Liver (tissue), 2 donors: Measurements from ENCODE around the gene LHFPL2.

Experiments used
- HNF4G ChIP-seq: IDR thresholded peaks from 2 replicates; pipeline ENCODE4 v1.6.1; 2016; ENCODE audit warnings: antibody characterized with exemption
- TAF1 ChIP-seq: conservative IDR thresholded peaks from 2 replicates; pipeline ENCODE4 v1.6.1; 2016; ENCODE audit warnings: antibody characterized with exemption, mild to moderate bottlenecking
- TF ChIP-seq, protein P1 (sequence below): IDR thresholded peaks from 2 replicates; pipeline ENCODE4 v1.6.1; 2016; ENCODE audit warnings: antibody characterized with exemption
- donor health status: healthy.

GRCh38 chr5:78561261-78561660, 87.3 kb downstream of the LHFPL2 start:
- TF ChIP-seq HNF4G: no peak
- TF ChIP-seq, protein P1, sequence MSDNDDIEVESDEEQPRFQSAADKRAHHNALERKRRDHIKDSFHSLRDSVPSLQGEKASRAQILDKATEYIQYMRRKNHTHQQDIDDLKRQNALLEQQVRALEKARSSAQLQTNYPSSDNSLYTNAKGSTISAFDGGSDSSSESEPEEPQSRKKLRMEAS: no peak
- no peak for TF ChIP-seq TAF1
